ENCODE data around the gene PYGL. TPM values are rescaled to one million over a fixed set of nuclear protein-coding genes. Genes with fewer than 3 reads are reported as not detected.
"Not testable (repeated sequence)": the region's sequence is repeated elsewhere in the genome, so short reads cannot be mapped to it uniquely, and the experiment has no call there.

The PYGL gene
- total RNA-seq (2014; rRNA removed; shearing (Covaris generic)), result 52.9 and 61.2 TPM in 2 replicates

DNA sequence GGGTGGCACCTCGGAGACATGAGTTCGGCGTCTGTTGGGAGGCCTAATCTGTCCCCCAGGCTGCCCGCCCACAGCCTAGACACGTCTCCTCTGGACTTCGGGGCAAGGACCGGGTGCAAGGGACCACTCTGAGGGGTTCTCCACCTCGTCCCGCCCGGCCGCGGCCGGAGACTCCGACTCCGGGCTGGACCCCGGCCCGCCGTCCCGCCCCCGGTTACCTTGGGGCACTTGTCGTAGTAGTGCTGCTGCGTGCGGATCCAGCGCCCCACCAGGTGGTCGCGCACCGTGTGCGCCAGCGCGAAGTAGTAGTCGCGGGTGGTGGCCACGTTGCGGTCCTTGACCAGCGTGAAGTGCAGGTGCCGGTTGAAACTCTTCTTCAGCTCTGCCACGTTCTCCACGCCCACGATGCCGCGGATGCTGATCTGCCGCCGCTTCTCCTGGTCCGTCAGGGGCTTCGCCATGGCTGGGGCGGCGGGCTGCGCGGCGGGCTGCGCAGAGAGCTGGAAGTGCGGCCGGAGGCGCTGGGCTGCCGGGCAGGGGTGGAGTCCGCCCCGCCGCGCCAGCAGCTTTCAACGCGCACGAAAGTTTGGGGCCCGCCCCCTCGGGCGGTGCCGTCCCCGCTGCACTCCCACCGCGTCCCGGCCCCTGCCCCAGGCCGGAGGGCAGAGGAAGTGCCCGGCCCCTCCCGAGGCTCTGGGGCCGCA is at the start of gene PYGL:
Gene PYGL, minus strand, starts transcription at position 541 of the 704 bp plus-strand sequence. Its CDS starts 80 bp downstream, at position 461.
- DNase-seq (ENCODE audit: low spot score), result no peak

GRCh38 chr14:50985859-50986331 is 41.6 kb upstream of the PYGL start:
- DNase-seq (ENCODE audit: low spot score), result no peak

DNA sequence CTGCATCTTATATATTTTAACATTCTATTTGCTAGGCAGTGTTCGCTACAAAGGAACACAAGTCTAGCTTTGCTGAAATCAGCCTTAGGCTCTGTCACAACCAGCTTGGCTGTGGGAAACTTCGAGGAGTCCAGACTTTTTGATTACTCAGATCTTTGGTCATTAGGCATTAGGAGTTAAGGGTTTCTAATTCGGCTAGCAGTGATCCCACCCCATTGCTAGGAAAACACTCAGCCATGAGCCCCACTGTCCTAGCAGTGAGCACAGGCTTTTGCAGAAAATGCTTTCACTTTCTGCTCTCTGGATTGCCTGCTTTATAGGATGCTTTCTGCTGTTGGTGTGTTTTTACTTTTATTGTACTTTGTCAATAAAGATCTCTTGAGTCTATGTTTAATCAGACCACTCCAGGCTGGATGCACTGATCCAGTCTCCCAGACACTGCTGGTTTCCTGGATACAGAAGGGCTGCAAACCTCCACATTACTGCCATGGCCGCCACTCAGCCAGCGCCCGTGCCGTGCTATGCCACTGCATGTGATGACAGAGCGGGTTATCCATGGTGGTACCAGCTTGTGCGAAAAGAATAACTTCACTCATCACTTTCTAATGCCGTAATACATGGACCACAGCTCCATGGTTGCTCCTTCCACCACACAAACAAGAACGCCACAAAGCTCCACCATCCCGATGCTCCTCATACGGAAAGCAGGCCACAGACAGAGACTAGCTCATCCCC is 41.0 kb upstream of the PYGL start:
- no peak for DNase-seq (ENCODE audit: low spot score)

GRCh38 chr14:50984036-50984710 is 39.9 kb upstream of the PYGL start:
- DNase-seq (ENCODE audit: low spot score), result no peak

DNA sequence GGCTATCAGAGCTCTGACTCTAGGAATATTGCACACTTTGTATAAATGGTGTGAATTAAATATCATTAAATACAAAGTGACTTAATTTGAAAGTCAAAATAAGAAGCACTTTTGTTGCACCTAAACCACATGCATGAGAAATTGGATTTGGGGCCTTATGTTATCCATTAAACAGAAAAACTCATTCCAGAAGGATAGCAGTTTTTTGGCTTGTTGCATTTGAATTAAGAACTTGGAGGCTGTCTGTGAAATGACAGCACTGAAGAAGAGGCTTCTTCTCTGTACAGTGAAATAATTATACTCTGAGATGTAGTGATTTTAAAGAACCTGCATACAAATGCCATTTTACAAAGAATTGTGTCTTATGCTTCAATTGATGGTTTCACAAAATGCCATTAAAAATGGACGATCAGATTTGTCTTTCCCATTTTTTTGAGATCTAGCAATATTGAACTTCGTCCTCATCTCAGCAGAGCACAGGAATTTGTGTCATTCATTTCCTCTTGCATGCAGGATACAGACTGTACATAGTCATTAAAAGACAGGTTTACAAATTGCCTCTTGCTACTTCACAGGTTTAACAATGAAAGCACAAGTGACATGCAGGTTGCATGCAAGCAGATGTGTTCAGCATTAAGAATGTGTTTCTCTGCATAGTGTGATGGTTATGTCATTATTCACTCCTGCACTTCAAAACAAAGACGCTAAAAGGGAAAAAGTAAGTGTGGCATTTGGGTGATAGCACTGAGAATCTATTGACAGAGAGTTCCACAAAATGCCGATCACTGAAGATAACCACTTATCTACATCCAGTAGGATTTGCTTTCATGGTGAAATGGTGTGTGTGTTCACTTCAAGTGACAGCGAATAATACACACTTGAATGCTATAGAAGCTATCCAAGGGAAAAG is 35.9 kb upstream of the PYGL start:
- no peak for DNase-seq (ENCODE audit: low spot score)

DNA sequence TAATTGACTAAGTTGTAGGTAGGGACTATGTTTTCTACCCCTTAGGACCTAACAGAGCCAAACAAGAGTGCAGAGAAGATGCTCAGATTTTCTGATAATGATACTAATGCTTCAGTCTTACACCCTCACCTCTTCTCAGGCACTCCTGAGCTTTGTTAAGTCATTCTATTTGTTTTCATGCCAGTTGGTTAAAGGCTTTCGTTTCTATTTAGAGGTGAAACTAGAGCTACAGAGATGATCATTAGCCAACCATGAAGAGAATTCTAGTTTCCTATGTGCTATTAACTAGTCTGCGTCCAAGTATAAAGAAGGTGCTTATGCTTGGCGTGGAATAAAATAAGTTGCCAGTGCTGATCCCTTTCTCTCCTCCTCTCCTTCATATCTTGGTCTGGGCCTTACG is 34.6 kb upstream of the PYGL start:
- no peak for DNase-seq (ENCODE audit: low spot score)

DNA sequence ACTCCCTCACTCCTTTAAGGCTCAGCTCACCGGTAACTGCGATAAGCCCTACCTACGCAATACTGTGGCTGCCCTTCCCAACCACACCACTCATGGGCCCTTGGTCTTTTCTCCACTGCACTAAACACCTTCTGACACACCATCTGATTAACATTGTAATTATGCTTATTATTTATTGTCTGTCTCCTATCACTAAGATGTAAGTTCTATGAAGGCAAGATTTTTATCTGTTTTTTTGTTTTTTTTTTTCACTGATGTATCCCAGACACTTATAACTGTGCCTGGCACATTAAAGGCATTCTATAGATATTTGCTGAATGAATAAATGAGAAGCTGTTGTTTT is 34.2 kb upstream of the PYGL start:
- no peak for DNase-seq (ENCODE audit: low spot score)

GRCh38 chr14:50977863-50978528 is 33.7 kb upstream of the PYGL start:
- DNase-seq (ENCODE audit: low spot score), result no peak

- DNase-seq (ENCODE audit: low spot score), result no peak
Measured at GRCh38 chr14:50974118-50974517, 29.8 kb upstream of the PYGL start.

- no peak for DNase-seq (ENCODE audit: low spot score)
Measured at GRCh38 chr14:50972734-50973133, 28.5 kb upstream of the PYGL start.

DNA sequence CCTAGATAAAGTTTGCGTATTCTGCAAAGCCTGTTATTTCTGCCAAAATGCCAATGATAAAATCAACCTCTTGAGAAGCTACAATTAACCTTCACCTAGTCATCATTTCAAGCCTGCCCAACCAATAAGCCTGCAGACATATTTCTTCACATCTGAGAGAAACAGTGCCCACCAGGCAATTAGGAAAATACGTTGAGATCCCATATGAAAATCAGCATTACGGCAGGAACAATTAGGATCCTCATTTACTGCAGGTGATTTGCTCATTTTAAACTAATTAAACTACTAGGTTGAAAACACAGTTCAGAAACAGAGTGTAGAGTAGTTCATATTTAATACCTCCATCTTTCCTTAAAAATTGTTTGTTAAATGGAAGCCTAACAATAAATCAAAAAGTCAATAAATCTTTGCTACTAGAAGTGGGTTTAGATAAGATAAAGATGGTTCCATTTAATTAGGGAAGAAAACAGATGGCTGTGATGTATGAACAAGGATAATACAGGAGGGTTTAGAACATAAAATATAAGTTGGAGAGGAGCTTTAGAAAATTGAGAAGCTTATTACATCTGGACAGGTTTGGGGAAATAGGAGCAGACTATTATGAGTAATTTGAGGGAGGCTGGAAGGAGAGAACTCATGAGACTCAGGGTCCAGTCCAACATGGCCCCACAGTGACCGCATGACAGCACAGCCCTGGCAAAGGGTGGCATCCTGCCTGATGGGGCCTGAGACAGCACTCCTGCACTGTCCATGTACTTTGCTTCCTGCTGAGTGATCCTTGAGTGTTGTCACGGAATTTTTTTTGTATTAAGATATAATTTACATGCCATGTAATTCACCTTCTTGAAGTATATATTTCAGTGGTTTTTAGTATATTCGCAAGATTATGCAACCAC is 26.9 kb upstream of the PYGL start:
- DNase-seq (ENCODE audit: low spot score), result no peak

DNA sequence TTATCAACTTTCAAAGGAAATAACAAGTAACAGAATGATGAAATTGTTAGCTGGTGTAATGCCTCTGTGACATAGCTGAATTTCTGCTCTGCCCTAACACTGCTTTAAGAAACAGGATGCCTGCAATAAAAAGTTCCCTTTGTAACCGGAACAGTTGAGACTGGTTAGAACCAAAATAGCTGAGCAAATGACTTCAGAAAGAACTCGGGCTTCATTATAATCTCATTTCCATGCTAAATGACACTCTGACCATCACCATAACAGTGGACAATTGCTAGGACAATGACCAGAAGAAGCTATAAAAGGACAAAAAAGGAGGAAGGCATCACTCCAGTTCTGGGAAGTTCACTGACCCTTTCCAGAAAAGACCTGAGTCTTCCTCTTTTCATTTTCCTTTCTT is 23.5 kb upstream of the PYGL start:
- DNase-seq (ENCODE audit: low spot score), result no peak

DNA sequence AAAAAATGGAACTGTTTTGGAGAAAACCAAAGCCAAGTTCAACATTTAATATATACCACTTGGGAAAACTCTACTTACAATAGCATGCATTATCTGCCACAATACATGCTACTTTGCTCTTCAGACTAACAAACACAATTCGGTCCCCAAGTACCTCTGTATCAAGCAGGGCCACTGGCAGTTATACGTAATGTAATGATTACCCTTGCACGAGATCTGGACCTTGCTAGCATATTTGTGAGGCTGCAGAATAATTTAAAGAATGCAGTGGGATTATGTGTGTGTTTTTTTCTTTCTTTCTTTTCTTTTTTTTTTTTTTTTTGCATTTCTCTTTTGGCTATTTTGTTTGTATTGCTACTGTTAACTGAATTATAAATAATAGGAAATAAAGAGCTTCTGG is 22.8 kb upstream of the PYGL start:
- no peak for DNase-seq (ENCODE audit: low spot score)

- peak; percentile 44 for DNase-seq (ENCODE audit: low spot score)
Measured at GRCh38 chr14:50964683-50965390, 20.6 kb upstream of the PYGL start.

DNA sequence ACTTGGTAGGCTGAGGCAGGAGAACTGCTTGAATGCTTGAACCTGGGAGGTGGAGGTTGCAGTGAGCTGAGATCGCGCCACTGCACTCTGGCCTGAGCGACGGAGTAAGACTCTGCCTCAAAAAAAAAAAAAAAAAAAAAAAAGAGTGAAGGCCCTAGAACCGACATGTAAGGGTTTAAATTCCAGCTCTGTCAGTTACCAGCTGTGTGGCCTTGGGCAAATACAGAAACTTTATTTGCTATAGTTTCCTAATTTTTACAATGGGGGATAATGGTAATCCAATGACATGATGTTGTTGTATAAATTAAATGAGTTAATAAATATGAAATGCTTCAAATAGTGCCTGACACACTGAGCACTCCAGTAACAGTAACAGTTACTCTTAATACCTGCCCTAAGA is 19.6 kb upstream of the PYGL start:
- no peak for DNase-seq (ENCODE audit: low spot score)

GRCh38 chr14:50961605-50962221 is 17.4 kb upstream of the PYGL start:
- DNase-seq (ENCODE audit: low spot score), result peak; percentile 90

- DNase-seq (ENCODE audit: low spot score), result peak; percentile 52
Measured at GRCh38 chr14:50957296-50957695, 13.0 kb upstream of the PYGL start.

DNA sequence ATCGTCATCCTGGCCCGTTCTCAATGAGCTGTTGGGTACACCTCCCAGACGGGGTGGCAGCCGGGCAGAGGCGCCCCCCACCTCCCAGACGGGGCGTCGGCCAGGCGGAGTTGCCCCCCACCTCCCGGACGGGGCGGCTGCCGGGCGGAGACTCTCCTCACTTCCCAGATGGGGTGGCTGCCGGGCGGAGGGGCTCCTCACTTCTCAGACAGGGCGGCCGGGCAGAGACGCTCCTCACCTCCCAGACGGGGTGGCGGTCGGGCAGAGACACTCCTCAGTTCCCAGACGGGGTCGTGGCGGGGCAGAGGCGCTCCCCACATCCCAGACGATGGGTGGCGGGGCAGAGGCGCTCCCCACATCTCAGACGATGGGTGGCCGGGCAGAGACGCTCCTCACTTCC is 12.1 kb upstream of the PYGL start:
- DNase-seq (ENCODE audit: low spot score), result not testable (repeated sequence)

All from A172 (cell line).